ENCODE results near the gene PRR19. TPM values are rescaled to one million over a fixed set of nuclear protein-coding genes. Genes with fewer than 3 reads are reported as not detected.
"Not testable (repeated sequence)": the region's sequence is repeated elsewhere in the genome, so short reads cannot be mapped to it uniquely, and the experiment has no call there.

PRR19 gene
- total RNA-seq, 1 experiment from 2014 or later: 3.2 TPM

- no CpG with 5 or more reads among the region's 2 CpGs for WGBS (ENCODE audit: extremely low coverage, insufficient read length, low lambda C conversion rate)
- TF ChIP-seq CTCF (conservative IDR thresholded peaks at IDR 0.05): no peak
- no peak overlapping the region for H3K27ac ChIP-seq (ENCODE audit: insufficient read length, low read depth, low read length)
- no peak overlapping the region for H3K56ac ChIP-seq (ENCODE audit: insufficient read length, low read depth, low read length)
- peaks cover 22 to 28% of the 10 kb centered on the region in 2 experiments for H3K4me1 Mint-ChIP-seq
- H2BK20ac ChIP-seq (ENCODE audit: low read depth, low read length, poor library complexity, severe bottlenecking): no peak overlapping the region
- no peak overlapping the region for H3K4ac ChIP-seq (ENCODE audit: low read depth, low read length)
- DNase-seq: no peak
- H3K9ac ChIP-seq (ENCODE audit: extremely low read depth, insufficient read length, low read length): no peak overlapping the region
- H2BK15ac ChIP-seq (ENCODE audit: low read depth, low read length): no peak overlapping the region
- no peak overlapping the region for H4K8ac ChIP-seq (replicated peaks; ENCODE audit: insufficient read length, low read depth, low read length)
- no peak overlapping the region for H3T11ph ChIP-seq (ENCODE audit: low read length)
- H4K91ac ChIP-seq (ENCODE audit: insufficient read length, low read depth, low read length): no peak overlapping the region
- no peak overlapping the region for H3K18ac ChIP-seq (ENCODE audit: insufficient read length, low read depth, low read length)
- no peaks in the 10 kb centered on the region for H3K9me3 ChIP-seq (ENCODE audit: control insufficient read depth, low read depth, low read length)
- H3K27me3 ChIP-seq (ENCODE audit: insufficient read depth, low read length): no peaks in the 10 kb centered on the region
- no peak overlapping the region for H2AK5ac ChIP-seq (ENCODE audit: insufficient read length, low read length)
- no peak overlapping the region for H2AFZ ChIP-seq (ENCODE audit: low read length)
- H3K23ac ChIP-seq (ENCODE audit: insufficient read length, low read depth, low read length): no peak overlapping the region
- H2BK12ac ChIP-seq (ENCODE audit: insufficient read length, low read depth, low read length): no peak overlapping the region
- H3K4me1 ChIP-seq (ENCODE audit: insufficient read depth, low read length): no peaks in the 10 kb centered on the region; the same call in 1 of the 2 replicates
- H3K23me2 ChIP-seq (ENCODE audit: insufficient read length, low read depth, low read length, poor library complexity, severe bottlenecking): peaks cover 9% of the 10 kb centered on the region
- H3K27me3 Mint-ChIP-seq (ENCODE audit: low read depth): peaks cover 2% of the 10 kb centered on the region; the same call in 1 of the 2 replicates
- no peaks in the 10 kb centered on the region; a peak in 1 of 7 replicates for H3K36me3 Mint-ChIP-seq (ENCODE audit: insufficient read depth in 1 of 3, low read depth in 3 of 3)
- no peak overlapping the region for H3K4me2 ChIP-seq (ENCODE audit: insufficient read depth, insufficient read length, low read length)
- H3K9me3 Mint-ChIP-seq: no peaks in the 10 kb centered on the region
- peaks cover 11% of the 10 kb centered on the region for H3K79me1 ChIP-seq (ENCODE audit: insufficient read depth, low read depth, low read length, poor library complexity, severe bottlenecking)
- H3K27ac Mint-ChIP-seq: peak overlapping the region in 1 of 3 experiments; percentile 56; a peak in 1 of 7 replicates
- no peak overlapping the region for H2BK5ac ChIP-seq (ENCODE audit: insufficient read length, low read length)
- H3K79me2 ChIP-seq (ENCODE audit: insufficient read depth, low read length): peaks cover 5% of the 10 kb centered on the region; the same call in 1 of the 2 replicates
- no peak overlapping the region for H4K5ac ChIP-seq (ENCODE audit: insufficient read length, low read depth, low read length)
- H2BK120ac ChIP-seq (ENCODE audit: low read depth, low read length, poor library complexity, severe bottlenecking): no peak overlapping the region
- no peak overlapping the region; a peak in 1 of 5 replicates for H3K4me3 Mint-ChIP-seq
- H4K20me1 ChIP-seq (ENCODE audit: control insufficient read depth, insufficient read depth, insufficient read length): no peaks in the 10 kb centered on the region
- no peak overlapping the region for H3K14ac ChIP-seq (ENCODE audit: insufficient read depth, low read length)
Observed at GRCh38 chr19:42330241-42330711, 28.3 kb downstream of the PRR19 start.

- not testable (repeated sequence) for H3K27me3 Mint-ChIP-seq (ENCODE audit: low read depth); H4K5ac ChIP-seq (ENCODE audit: insufficient read length, low read depth, low read length); H3K36me3 Mint-ChIP-seq (ENCODE audit: insufficient read depth in 1 of 3, low read depth in 3 of 3); H3K18ac ChIP-seq (ENCODE audit: insufficient read length, low read depth, low read length); H4K8ac ChIP-seq (replicated peaks; ENCODE audit: insufficient read length, low read depth, low read length); H3K4me3 Mint-ChIP-seq; H3K9me3 Mint-ChIP-seq; H3K9me3 ChIP-seq (ENCODE audit: control insufficient read depth, low read depth, low read length); H2BK15ac ChIP-seq (ENCODE audit: low read depth, low read length); H2BK120ac ChIP-seq (ENCODE audit: low read depth, low read length, poor library complexity, severe bottlenecking); H2BK5ac ChIP-seq (ENCODE audit: insufficient read length, low read length); H3K56ac ChIP-seq (ENCODE audit: insufficient read length, low read depth, low read length); H3K4me1 ChIP-seq (ENCODE audit: insufficient read depth, low read length); H4K91ac ChIP-seq (ENCODE audit: insufficient read length, low read depth, low read length); H4K20me1 ChIP-seq (ENCODE audit: control insufficient read depth, insufficient read depth, insufficient read length); H3K27ac Mint-ChIP-seq; H3K23ac ChIP-seq (ENCODE audit: insufficient read length, low read depth, low read length); H3K27ac ChIP-seq (ENCODE audit: insufficient read length, low read depth, low read length); DNase-seq; H3K79me2 ChIP-seq (ENCODE audit: insufficient read depth, low read length); H3K4me2 ChIP-seq (ENCODE audit: insufficient read depth, insufficient read length, low read length); H2AK5ac ChIP-seq (ENCODE audit: insufficient read length, low read length); H2BK20ac ChIP-seq (ENCODE audit: low read depth, low read length, poor library complexity, severe bottlenecking); H3K23me2 ChIP-seq (ENCODE audit: insufficient read length, low read depth, low read length, poor library complexity, severe bottlenecking); H3K14ac ChIP-seq (ENCODE audit: insufficient read depth, low read length); H3T11ph ChIP-seq (ENCODE audit: low read length); H3K9ac ChIP-seq (ENCODE audit: extremely low read depth, insufficient read length, low read length); H2AFZ ChIP-seq (ENCODE audit: low read length); H3K4ac ChIP-seq (ENCODE audit: low read depth, low read length); H2BK12ac ChIP-seq (ENCODE audit: insufficient read length, low read depth, low read length); H3K27me3 ChIP-seq (ENCODE audit: insufficient read depth, low read length)
- no CpG with 5 or more reads among the region's 3 CpGs for WGBS (ENCODE audit: extremely low coverage, insufficient read length, low lambda C conversion rate)
- H3K79me1 ChIP-seq (ENCODE audit: insufficient read depth, low read depth, low read length, poor library complexity, severe bottlenecking): peaks cover 11% of the 10 kb centered on the region
- H3K4me1 Mint-ChIP-seq: peaks cover 21 to 28% of the 10 kb centered on the region in 2 experiments
Observed at GRCh38 chr19:42331333-42331732, 29.4 kb downstream of the PRR19 start.
